HG03520 (cell line): ENCODE measurements around the gene DNAH9.

ENCODE experiments used
- ATAC-seq: cut with Tn5 transposase; IDR thresholded peaks from one replicate; pipeline ENCODE4 v1.9.1; 2021; ENCODE audit warnings: mild to moderate bottlenecking, moderate library complexity; ENCODE audit not compliant: unreplicated experiment

Gene DNAH9

GRCh38 chr17:11589716-11590115, 8.6 kb upstream of the DNAH9 start:
- no peak for ATAC-seq

- no peak for ATAC-seq
Observed at GRCh38 chr17:11601661-11602060, 3.4 kb downstream of the DNAH9 start.

GRCh38 chr17:11608396-11608795, 10.1 kb downstream of the DNAH9 start:
- no peak for ATAC-seq

GRCh38 chr17:11610999-11611566, 12.8 kb downstream of the DNAH9 start:
- no peak for ATAC-seq

- ATAC-seq = no peak
Observed at GRCh38 chr17:11612956-11613355, 14.7 kb downstream of the DNAH9 start.

GRCh38 chr17:11618861-11619566, 20.7 kb downstream of the DNAH9 start:
- no peak for ATAC-seq

GRCh38 chr17:11622492-11622891, 24.2 kb downstream of the DNAH9 start:
- no peak for ATAC-seq

- no peak for ATAC-seq
Observed at GRCh38 chr17:11624976-11625375, 26.7 kb downstream of the DNAH9 start.

GRCh38 chr17:11625878-11626277, 27.6 kb downstream of the DNAH9 start:
- ATAC-seq = no peak

- ATAC-seq = no peak
Observed at GRCh38 chr17:11627301-11627940, 29.2 kb downstream of the DNAH9 start.

- no peak for ATAC-seq
Observed at GRCh38 chr17:11628374-11628773, 30.1 kb downstream of the DNAH9 start.

- ATAC-seq = no peak
Observed at GRCh38 chr17:11628831-11629230, 30.6 kb downstream of the DNAH9 start.

- no peak for ATAC-seq
Observed at GRCh38 chr17:11636771-11637170, 38.5 kb downstream of the DNAH9 start.

GRCh38 chr17:11637796-11638195, 39.5 kb downstream of the DNAH9 start:
- ATAC-seq = no peak

GRCh38 chr17:11638700-11639265, 40.5 kb downstream of the DNAH9 start:
- no peak for ATAC-seq

GRCh38 chr17:11639736-11640462, 41.6 kb downstream of the DNAH9 start:
- ATAC-seq = no peak

GRCh38 chr17:11640463-11640814, 42.2 kb downstream of the DNAH9 start:
- ATAC-seq = no peak

GRCh38 chr17:11641521-11642275, 43.4 kb downstream of the DNAH9 start:
- ATAC-seq = no peak

- ATAC-seq = no peak
Observed at GRCh38 chr17:11642655-11643054, 44.4 kb downstream of the DNAH9 start.

GRCh38 chr17:11643851-11644250, 45.6 kb downstream of the DNAH9 start:
- no peak for ATAC-seq
